GM12872 (cell line): ENCODE results near the gene SDR9C7.

ENCODE experiments used
- TF ChIP-seq, protein P1 (sequence below): IDR thresholded peaks from 3 replicates; pipeline ENCODE4 v1.5.1; 2011; ENCODE audit warnings: low read depth, mild to moderate bottlenecking, low read length, moderate library complexity; ENCODE audit not compliant: insufficient read depth

SDR9C7 gene

DNA sequence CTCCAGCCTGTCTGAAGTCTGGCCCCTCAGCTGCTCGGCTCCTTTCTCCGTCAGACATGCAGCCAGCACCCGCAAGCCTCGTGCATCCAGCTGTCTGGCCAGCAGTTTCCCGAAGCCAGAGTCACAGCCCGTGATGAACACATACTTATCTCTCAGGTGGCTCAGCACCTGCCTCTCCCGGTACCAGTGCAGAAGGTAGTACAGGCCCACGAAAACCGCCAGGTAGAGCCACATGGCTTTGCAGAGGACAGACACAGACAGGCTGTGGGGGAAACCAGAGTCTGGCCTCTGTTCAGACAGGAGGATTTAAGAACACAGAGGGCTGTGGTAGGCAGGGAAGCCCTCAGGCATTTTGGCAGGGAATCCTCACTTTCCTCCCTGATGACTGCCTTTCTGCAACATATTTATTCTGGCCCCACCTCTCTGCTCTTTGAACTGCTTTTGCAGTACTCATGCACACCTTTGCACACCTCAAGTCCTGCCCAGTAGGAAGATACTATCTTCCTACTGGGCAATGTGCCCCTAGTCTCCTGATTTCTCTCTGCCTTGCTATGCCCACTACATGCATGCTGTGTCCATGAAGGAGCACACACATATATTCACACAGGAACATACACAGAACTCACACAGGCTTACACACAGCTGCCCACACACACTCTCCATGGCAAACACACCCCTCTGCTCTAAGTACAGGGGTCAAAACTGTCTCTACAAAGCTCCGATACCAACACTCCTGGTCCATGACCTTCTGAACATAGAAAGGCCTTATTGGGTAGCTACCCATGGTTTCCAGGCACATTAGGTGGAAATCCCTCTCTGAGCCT lies 23.2 kb upstream of the SDR9C7 start, which contains the start of gene RDH16:
Gene RDH16 (minus strand): TSS at position 380 of the 824 bp plus-strand sequence. CDS start 146 bp downstream, at position 234.
- TF ChIP-seq, protein P1, sequence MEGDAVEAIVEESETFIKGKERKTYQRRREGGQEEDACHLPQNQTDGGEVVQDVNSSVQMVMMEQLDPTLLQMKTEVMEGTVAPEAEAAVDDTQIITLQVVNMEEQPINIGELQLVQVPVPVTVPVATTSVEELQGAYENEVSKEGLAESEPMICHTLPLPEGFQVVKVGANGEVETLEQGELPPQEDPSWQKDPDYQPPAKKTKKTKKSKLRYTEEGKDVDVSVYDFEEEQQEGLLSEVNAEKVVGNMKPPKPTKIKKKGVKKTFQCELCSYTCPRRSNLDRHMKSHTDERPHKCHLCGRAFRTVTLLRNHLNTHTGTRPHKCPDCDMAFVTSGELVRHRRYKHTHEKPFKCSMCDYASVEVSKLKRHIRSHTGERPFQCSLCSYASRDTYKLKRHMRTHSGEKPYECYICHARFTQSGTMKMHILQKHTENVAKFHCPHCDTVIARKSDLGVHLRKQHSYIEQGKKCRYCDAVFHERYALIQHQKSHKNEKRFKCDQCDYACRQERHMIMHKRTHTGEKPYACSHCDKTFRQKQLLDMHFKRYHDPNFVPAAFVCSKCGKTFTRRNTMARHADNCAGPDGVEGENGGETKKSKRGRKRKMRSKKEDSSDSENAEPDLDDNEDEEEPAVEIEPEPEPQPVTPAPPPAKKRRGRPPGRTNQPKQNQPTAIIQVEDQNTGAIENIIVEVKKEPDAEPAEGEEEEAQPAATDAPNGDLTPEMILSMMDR: no peak

- TF ChIP-seq, protein P1: no peak
Measured at GRCh38 chr12:56955631-56956256, 21.5 kb upstream of the SDR9C7 start.

- TF ChIP-seq, protein P1: no peak
Measured at GRCh38 chr12:56954958-56955355, 20.7 kb upstream of the SDR9C7 start.

GRCh38 chr12:56954057-56954957 lies 20.1 kb upstream of the SDR9C7 start:
- TF ChIP-seq, protein P1: no peak

- TF ChIP-seq, protein P1: no peak
Measured at GRCh38 chr12:56953314-56953713, 19.1 kb upstream of the SDR9C7 start.

- TF ChIP-seq, protein P1: no peak
Measured at GRCh38 chr12:56951582-56952339, 17.6 kb upstream of the SDR9C7 start.
